Gastrocnemius medialis (tissue), 4 donors: ENCODE measurements around the gene RWDD1. TPM values are rescaled to one million over a fixed set of nuclear protein-coding genes. Genes with fewer than 3 reads are reported as not detected.
A peak's percentile ranks its signal among the peaks of the same experiment; 100 is the strongest.

Source experiments
- ATAC-seq, 2 donors: fragments of 150-250 bp; one replicate each; pipeline ENCODE4 v1.9.1; 2016
- DNase-seq, 2 donors: peaks; one replicate each; pipeline ENCODE4 v3.0.0-alpha.2; 2019
- H3K27ac ChIP-seq, 4 donors: fragments of 200-600 bp; sonication (generic); 1 replicate in 1 of 4; 2 replicates in 3 of 4; pipeline ENCODE4 v1.5.1; 2016 to 2018; ENCODE audit warnings: mild to moderate bottlenecking in 2 of 4, moderate library complexity in 1 of 4
- H3K27me3 ChIP-seq, 3 donors: fragments of 200-600 bp; sonication (generic) in 2 of 3; 1 replicate in 1 of 3; 2 replicates in 2 of 3; pipeline versions ENCODE4 v1.5.1 to v1.6.0; 2016 to 2019; ENCODE audit warnings: mild to moderate bottlenecking in 1 of 3, moderate library complexity in 1 of 3
- H3K36me3 ChIP-seq, 2 donors: fragments of 200-600 bp; sonication (generic) in 1 of 2; one replicate each; pipeline ENCODE4 v1.5.1; 2017 to 2018
- H3K4me1 ChIP-seq, 2 donors: fragments of 200-600 bp; sonication (generic) in 1 of 2; one replicate each; pipeline ENCODE4 v1.5.1; 2016 to 2017; ENCODE audit warnings: mild to moderate bottlenecking in 2 of 2
- H3K4me3 ChIP-seq, 4 donors: fragments of 200-600 bp; sonication (generic) in 3 of 4; 1 replicate in 1 of 4; 2 replicates in 3 of 4; pipeline ENCODE4 v1.5.1; 2016 to 2019; ENCODE audit warnings: mild to moderate bottlenecking in 2 of 4
- H3K9me3 ChIP-seq, 3 donors: fragments of 200-600 bp; sonication (generic) in 2 of 3; 1 replicate in 1 of 3; 2 replicates in 2 of 3; pipeline ENCODE4 v1.5.1; 2016 to 2019
- POLR2A ChIP-seq, 2 donors: fragments of 450-650 bp; IDR thresholded peaks; one replicate each; pipeline ENCODE4 v1.6.1; 2017; ENCODE audit warnings: antibody characterized with exemption in 2 of 2, mild to moderate bottlenecking in 2 of 2, moderate library complexity in 2 of 2
- in situ Hi-C, 4 donors: fragments of 200-750 bp; cut with MboI; loops; one replicate each; pipeline versions ENCODE4 v1.15.0 to v1.8.0; 2017; ENCODE audit warnings: low sequenced_read_pairs in 4 of 4
- intact Hi-C: fragments of 100-400 bp; cut with DNase I; formaldehyde crosslinking; loops from one replicate; pipeline ENCODE4 v1.15.1; 2023; ENCODE audit warnings: low total_unique reads
- total RNA-seq, 4 donors: library from RNA; depleted of rRNA; stranded (reverse); fragments of >200 nt; gene quantifications; one replicate each; pipeline versions ENCODE4 v1.1.0 to v1.2.3, GENCODE V29; 2016
- TF ChIP-seq, protein P1 (sequence below), 5 experiments: fragments of 450-650 bp in 3 of 5; fragments of 200-600 bp in 2 of 5; sonication (generic) in 2 of 5; IDR thresholded peaks in 4 of 5; conservative IDR thresholded peaks in 1 of 5; 1 replicate in 4 of 5; 2 replicates in 1 of 5; pipeline ENCODE4 v1.5.1; 2016 to 2019; ENCODE audit warnings: antibody characterized with exemption in 5 of 5, mild to moderate bottlenecking in 3 of 5, moderate library complexity in 3 of 5

Gene RWDD1
- total RNA-seq, 4 donors from 2014 or later = 42.1 to 63.8 (median 51.2) TPM

DNA sequence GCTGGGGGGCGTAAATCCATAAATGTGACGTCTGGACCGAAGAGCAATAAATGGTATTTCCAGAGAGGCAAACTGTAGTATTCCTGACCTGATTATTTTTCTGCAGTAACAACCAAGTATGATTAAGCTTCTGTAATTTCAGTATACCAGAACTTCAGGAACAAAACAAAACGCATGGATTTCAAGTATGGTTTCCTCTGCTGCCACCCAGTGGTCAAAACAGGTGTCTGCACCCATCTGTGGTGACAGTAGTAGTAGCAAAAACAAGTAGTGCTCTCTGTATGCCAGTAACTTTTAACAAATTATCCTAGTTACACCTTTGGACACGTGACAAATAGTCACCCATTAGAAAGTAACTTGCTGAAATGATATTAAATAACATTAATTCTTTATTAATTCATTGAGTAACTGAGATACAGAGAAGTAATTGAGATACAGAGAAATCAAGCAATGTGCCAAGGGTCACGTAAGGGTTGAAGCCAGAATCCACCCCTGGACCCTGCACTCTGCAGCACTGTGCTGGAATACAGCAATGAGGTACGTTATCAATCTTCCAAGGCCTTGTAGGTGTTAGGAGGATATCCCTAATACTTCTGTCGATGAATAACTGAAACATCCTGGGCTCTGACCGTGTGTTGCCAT lies 9.8 kb upstream of the RWDD1 start:
- intact Hi-C loops = loop anchor here (1.0 to 5.0 kb wide), 2 partner anchors 25 to 344 kb away; no protein-coding TSS in a partner anchor
- ATAC-seq = peak; percentile 64 to 80
- Histone ChIP-seq H3K27me3 (no peaks in the 10 kb centered on the region), H3K4me1 (peaks cover 0 to 23% of the 10 kb centered on the region in 2 donors), H3K4me3 (peak overlapping the region; percentile 31 to 51 (median 38)), H3K9me3 (no peaks in the 10 kb centered on the region), H3K36me3 (no peaks in the 10 kb centered on the region), H3K27ac (peak overlapping the region in 2 of 4 donors; percentile 50 to 55)
- peak; percentile 32 to 54 for DNase-seq
- no peak for TF ChIP-seq POLR2A (IDR thresholded peaks at IDR 0.05)
- TF ChIP-seq, protein P1, sequence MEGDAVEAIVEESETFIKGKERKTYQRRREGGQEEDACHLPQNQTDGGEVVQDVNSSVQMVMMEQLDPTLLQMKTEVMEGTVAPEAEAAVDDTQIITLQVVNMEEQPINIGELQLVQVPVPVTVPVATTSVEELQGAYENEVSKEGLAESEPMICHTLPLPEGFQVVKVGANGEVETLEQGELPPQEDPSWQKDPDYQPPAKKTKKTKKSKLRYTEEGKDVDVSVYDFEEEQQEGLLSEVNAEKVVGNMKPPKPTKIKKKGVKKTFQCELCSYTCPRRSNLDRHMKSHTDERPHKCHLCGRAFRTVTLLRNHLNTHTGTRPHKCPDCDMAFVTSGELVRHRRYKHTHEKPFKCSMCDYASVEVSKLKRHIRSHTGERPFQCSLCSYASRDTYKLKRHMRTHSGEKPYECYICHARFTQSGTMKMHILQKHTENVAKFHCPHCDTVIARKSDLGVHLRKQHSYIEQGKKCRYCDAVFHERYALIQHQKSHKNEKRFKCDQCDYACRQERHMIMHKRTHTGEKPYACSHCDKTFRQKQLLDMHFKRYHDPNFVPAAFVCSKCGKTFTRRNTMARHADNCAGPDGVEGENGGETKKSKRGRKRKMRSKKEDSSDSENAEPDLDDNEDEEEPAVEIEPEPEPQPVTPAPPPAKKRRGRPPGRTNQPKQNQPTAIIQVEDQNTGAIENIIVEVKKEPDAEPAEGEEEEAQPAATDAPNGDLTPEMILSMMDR (IDR thresholded peaks at IDR 0.05 in 4 of 5, conservative IDR thresholded peaks at IDR 0.05 in 1 of 5) = peak; percentile 71 to 94 (median 85)
- in situ Hi-C loops = loop anchor here in 1 of 4 donors (10.0 kb wide), 1 partner anchor 277 kb away; no protein-coding TSS in a partner anchor

DNA sequence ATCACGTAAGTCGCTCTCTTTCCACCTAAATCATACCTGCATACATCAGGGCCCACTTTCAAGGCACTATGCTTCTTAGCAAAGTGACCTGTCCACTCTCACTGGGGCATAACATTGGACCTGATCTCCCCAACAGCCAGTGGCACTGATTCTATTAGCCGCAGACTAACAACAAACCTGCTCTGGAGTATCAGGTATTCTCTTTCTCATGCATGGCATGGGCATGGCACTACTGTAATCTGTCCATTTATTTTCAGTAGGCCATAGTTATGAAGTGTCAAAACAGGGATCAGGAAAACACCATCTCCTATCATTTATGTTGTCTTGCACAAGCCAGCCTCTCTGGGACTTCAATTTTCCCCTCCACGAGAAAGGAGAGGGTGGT lies 9.3 kb upstream of the RWDD1 start:
- H3K27me3 ChIP-seq = no peaks in the 10 kb centered on the region
- DNase-seq (no peak), ATAC-seq (no peak)
- H3K4me1 ChIP-seq = peaks cover 0 to 22% of the 10 kb centered on the region in 2 donors
- TF ChIP-seq, protein P1 (IDR thresholded peaks at IDR 0.05 in 4 of 5, conservative IDR thresholded peaks at IDR 0.05 in 1 of 5) = no peak
- no peak for TF ChIP-seq POLR2A (IDR thresholded peaks at IDR 0.05)
- H3K36me3 ChIP-seq = no peaks in the 10 kb centered on the region
- H3K4me3 ChIP-seq = no peak overlapping the region
- intact Hi-C loops = loop anchor here (5.0 kb wide), 1 partner anchor 345 kb away; no protein-coding TSS in a partner anchor
- in situ Hi-C loops = loop anchor here in 1 of 4 donors (10.0 kb wide), 1 partner anchor 277 kb away; no protein-coding TSS in a partner anchor
- H3K9me3 ChIP-seq = no peaks in the 10 kb centered on the region
- H3K27ac ChIP-seq = no peak overlapping the region

DNA sequence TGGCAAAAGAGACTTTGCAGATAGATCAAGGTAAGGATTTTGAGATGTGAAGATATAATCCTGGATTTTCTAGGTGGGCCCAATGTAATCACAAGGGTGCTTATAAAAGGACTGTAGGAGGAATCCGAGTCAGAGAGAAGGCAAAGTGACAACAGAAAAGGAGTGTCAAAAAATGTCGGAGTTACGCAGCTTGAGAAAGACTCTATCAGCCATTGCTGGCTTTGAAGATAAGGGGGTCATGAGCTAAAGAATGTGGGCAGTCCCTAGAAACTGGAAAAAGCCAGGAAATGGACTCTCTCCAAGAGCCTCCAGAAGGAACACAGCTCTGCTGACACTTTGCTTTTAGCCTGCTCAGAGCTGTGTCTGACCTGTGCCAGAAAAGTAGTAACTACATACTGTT lies 8.7 kb upstream of the RWDD1 start:
- TF ChIP-seq, protein P1 (IDR thresholded peaks at IDR 0.05 in 4 of 5, conservative IDR thresholded peaks at IDR 0.05 in 1 of 5) = no peak
- no peak for TF ChIP-seq POLR2A (IDR thresholded peaks at IDR 0.05)
- Histone ChIP-seq H3K4me3 (no peak overlapping the region), H3K27ac (no peak overlapping the region), H3K4me1 (peaks cover 0 to 17% of the 10 kb centered on the region in 2 donors), H3K9me3 (no peaks in the 10 kb centered on the region), H3K36me3 (no peaks in the 10 kb centered on the region), H3K27me3 (no peaks in the 10 kb centered on the region)
- DNase-seq (no peak), ATAC-seq (no peak)
- in situ Hi-C loops = loop anchor here in 1 of 4 donors (10.0 kb wide), 1 partner anchor 278 kb away; no protein-coding TSS in a partner anchor
- intact Hi-C loops = loop anchor here (5.0 kb wide), 1 partner anchor 345 kb away; no protein-coding TSS in a partner anchor

DNA sequence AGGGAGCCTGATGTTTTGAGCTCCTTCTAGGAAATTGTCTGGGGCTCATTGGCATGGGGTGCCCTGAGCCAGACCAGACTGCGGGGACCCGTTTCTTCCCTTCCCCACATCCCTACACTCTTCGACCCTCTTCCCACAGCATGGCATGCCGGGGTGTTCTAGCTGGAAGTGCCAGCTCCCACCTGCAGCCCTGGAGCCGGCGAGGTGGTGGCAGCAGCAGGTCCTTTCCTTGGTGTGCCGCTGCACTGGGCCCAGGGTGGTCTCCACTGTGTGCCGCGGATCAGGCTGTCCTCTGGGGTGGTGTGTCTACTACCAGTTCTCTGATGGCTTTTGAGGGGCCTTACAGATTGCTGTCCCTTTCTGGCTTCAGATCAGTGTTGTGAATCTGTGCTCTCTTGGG lies 7.5 kb upstream of the RWDD1 start:
- peaks cover 3 to 4% of the 10 kb centered on the region in 2 donors for H3K4me1 ChIP-seq
- intact Hi-C loops = loop anchor here (1.0 to 5.0 kb wide), 2 partner anchors 30 to 347 kb away; no protein-coding TSS in a partner anchor
- no peak overlapping the region for H3K27ac ChIP-seq
- no peaks in the 10 kb centered on the region for H3K9me3 ChIP-seq
- no peaks in the 10 kb centered on the region for H3K36me3 ChIP-seq
- DNase-seq = no peak
- TF ChIP-seq, protein P1 (IDR thresholded peaks at IDR 0.05 in 4 of 5, conservative IDR thresholded peaks at IDR 0.05 in 1 of 5) = no peak
- no peak for TF ChIP-seq POLR2A (IDR thresholded peaks at IDR 0.05)
- no peak overlapping the region for H3K4me3 ChIP-seq
- no peaks in the 10 kb centered on the region for H3K27me3 ChIP-seq
- no peak for ATAC-seq
- in situ Hi-C loops = loop anchor here in 1 of 4 donors (10.0 kb wide), 1 partner anchor 279 kb away; no protein-coding TSS in a partner anchor
